Measurements from ENCODE around the gene FAAP20.

The FAAP20 gene

GRCh38 chr1:2229911-2230731 lies 35.5 kb upstream of the FAAP20 start:
- DNase-seq, result no peak

GRCh38 chr1:2229037-2229864 lies 34.7 kb upstream of the FAAP20 start:
- peak in 1 of 2 experiments; percentile 71 for DNase-seq

- no peak for DNase-seq
These were observed 34.1 kb upstream of the FAAP20 start for GRCh38 chr1:2228694-2229036.

- no peak for DNase-seq
These were observed 33.6 kb upstream of the FAAP20 start, which contains the start of gene SKI for GRCh38 chr1:2228157-2228594. TSS of gene SKI (plus strand) at chr1:2228319. CDS start at chr1:2228767, 448 bp downstream.

GRCh38 chr1:2227346-2228156 lies 33.0 kb upstream of the FAAP20 start:
- DNase-seq, result peak; percentile 96 to 99

GRCh38 chr1:2226525-2227345 lies 32.2 kb upstream of the FAAP20 start:
- DNase-seq, result no peak

GRCh38 chr1:2224631-2225428 lies 30.3 kb upstream of the FAAP20 start:
- no peak for DNase-seq

- DNase-seq, result no peak
These were observed 29.6 kb upstream of the FAAP20 start for GRCh38 chr1:2224170-2224584.

- DNase-seq, result no peak
These were observed 26.7 kb upstream of the FAAP20 start for GRCh38 chr1:2221271-2221670.

GRCh38 chr1:2216767-2217058 lies 22.1 kb upstream of the FAAP20 start:
- no peak for DNase-seq

- no peak for DNase-seq
These were observed 21.6 kb upstream of the FAAP20 start for GRCh38 chr1:2215909-2216766.

GRCh38 chr1:2215329-2215728 lies 20.8 kb upstream of the FAAP20 start:
- no peak for DNase-seq

GRCh38 chr1:2214541-2215241 lies 20.1 kb upstream of the FAAP20 start:
- no peak for DNase-seq

- DNase-seq, result no peak
These were observed 19.3 kb upstream of the FAAP20 start for GRCh38 chr1:2213576-2214505.

GRCh38 chr1:2212532-2213491 lies 18.2 kb upstream of the FAAP20 start:
- DNase-seq, result peak; percentile 43 to 64

- DNase-seq, result no peak
These were observed 17.6 kb upstream of the FAAP20 start for GRCh38 chr1:2212274-2212531.

- no peak for DNase-seq
These were observed 16.2 kb upstream of the FAAP20 start for GRCh38 chr1:2210786-2211185.
